ENCODE data around the gene QPRT. TPM values are rescaled to one million over a fixed set of nuclear protein-coding genes. Genes with fewer than 3 reads are reported as not detected.
"Not testable (repeated sequence)": the region's sequence is repeated elsewhere in the genome, so short reads cannot be mapped to it uniquely, and the experiment has no call there.

QPRT gene
- total and polyA plus RNA-seq, 2 experiments from 2014 or later = 65.4 to 128 TPM

- not testable (repeated sequence) for H3K4me2 ChIP-seq; H3K9me3 Mint-ChIP-seq; H3K79me2 ChIP-seq (replicated peaks; ENCODE audit: insufficient read depth); H3K36me3 ChIP-seq (ENCODE audit: insufficient read depth); H3K27ac ChIP-seq (ENCODE audit: low read depth); H3K27me3 ChIP-seq (ENCODE audit: insufficient read depth); H3K9me2 ChIP-seq (ENCODE audit: insufficient read depth); H3K4me1 ChIP-seq (ENCODE audit: insufficient read depth); H2AFZ ChIP-seq; DNase-seq (ENCODE audit: low spot score); ATAC-seq; H3K4me1 Mint-ChIP-seq; H3K4me3 ChIP-seq; H3K4me3 Mint-ChIP-seq
- peaks cover 53% of the 10 kb centered on the region for H3K27me3 Mint-ChIP-seq (ENCODE audit: insufficient read depth, low read depth, poor library complexity)
- Histone ChIP-seq H3F3A (replicated peaks; ENCODE audit: low read depth) (peaks cover 77% of the 10 kb centered on the region), H4K20me1 (replicated peaks; ENCODE audit: insufficient read depth) (peaks cover 38% of the 10 kb centered on the region)
- peak overlapping the region; percentile 0; the same call in 1 of the 2 replicates for H3K27ac Mint-ChIP-seq
- peaks cover 50% of the 10 kb centered on the region for H3K36me3 Mint-ChIP-seq (ENCODE audit: low read depth)
These were observed 61.1 kb downstream of the QPRT start for GRCh38 chr16:29739927-29740629.

DNA sequence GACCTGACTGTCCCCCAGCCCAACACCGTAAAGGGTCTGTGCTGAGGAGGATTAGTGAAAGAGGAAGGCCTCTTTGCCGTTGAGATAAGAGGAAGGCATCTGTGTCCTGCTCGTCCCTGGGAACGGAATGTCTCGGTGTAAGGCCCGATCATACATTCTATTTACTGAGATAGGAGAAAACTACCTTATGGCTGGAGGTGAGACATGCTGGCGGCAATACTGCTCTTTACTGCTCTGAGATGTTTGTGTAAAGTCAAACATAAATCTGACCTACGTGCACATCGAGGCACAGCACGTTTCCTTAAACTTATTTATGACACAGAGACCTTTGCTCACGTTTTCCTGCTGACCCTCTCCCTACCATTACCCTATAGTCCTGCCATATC, 61.6 kb downstream of the QPRT start:
- not testable (repeated sequence) for H3K36me3 ChIP-seq (ENCODE audit: insufficient read depth); H3K27ac ChIP-seq (ENCODE audit: low read depth); H3K27ac Mint-ChIP-seq; DNase-seq (ENCODE audit: low spot score); H3K4me3 Mint-ChIP-seq; H3K4me3 ChIP-seq; H3K27me3 ChIP-seq (ENCODE audit: insufficient read depth); H3K4me1 Mint-ChIP-seq; H3K79me2 ChIP-seq (replicated peaks; ENCODE audit: insufficient read depth); ATAC-seq; H3K4me1 ChIP-seq (ENCODE audit: insufficient read depth); H3K4me2 ChIP-seq; H3K9me3 Mint-ChIP-seq; H3K9me2 ChIP-seq (ENCODE audit: insufficient read depth); H2AFZ ChIP-seq
- Histone ChIP-seq H3F3A (replicated peaks; ENCODE audit: low read depth) (peaks cover 77% of the 10 kb centered on the region), H4K20me1 (replicated peaks; ENCODE audit: insufficient read depth) (peaks cover 35% of the 10 kb centered on the region)
- Mint-ChIP-seq H3K36me3 (ENCODE audit: low read depth) (peaks cover 49% of the 10 kb centered on the region), H3K27me3 (ENCODE audit: insufficient read depth, low read depth, poor library complexity) (peaks cover 59% of the 10 kb centered on the region)
- TF ChIP-seq POLR2AphosphoS5 (IDR thresholded peaks at IDR 0.05; ENCODE audit: low read depth) = peak; percentile 9; the same call in 1 of the 2 replicates

GRCh38 chr16:29742683-29743275, 63.8 kb downstream of the QPRT start:
- peaks cover 59% of the 10 kb centered on the region for H3F3A ChIP-seq (replicated peaks; ENCODE audit: low read depth)
- Mint-ChIP-seq H3K27me3 (ENCODE audit: insufficient read depth, low read depth, poor library complexity) (peaks cover 64% of the 10 kb centered on the region), H3K36me3 (ENCODE audit: low read depth) (peaks cover 44% of the 10 kb centered on the region), H3K4me1 (peaks cover 3% of the 10 kb centered on the region), H3K9me3 (peaks cover 26% of the 10 kb centered on the region), H3K4me3 (no peak overlapping the region), H3K27ac (no peak overlapping the region)
- H3K4me3 ChIP-seq = no peak overlapping the region
- DNase-seq (ENCODE audit: low spot score) (no peak), ATAC-seq (no peak)
- no peaks in the 10 kb centered on the region for H3K79me2 ChIP-seq (replicated peaks; ENCODE audit: insufficient read depth)
- H3K27me3 ChIP-seq (ENCODE audit: insufficient read depth) = no peaks in the 10 kb centered on the region
- no peaks in the 10 kb centered on the region for H3K36me3 ChIP-seq (ENCODE audit: insufficient read depth)
- H3K4me1 ChIP-seq (ENCODE audit: insufficient read depth) = peaks cover 3% of the 10 kb centered on the region; the same call in 1 of the 2 replicates
- no peak overlapping the region for H3K4me2 ChIP-seq
- peaks cover 31% of the 10 kb centered on the region for H4K20me1 ChIP-seq (replicated peaks; ENCODE audit: insufficient read depth)
- peak overlapping the region; percentile 55; the same call in 1 of the 2 replicates for H3K27ac ChIP-seq (ENCODE audit: low read depth)
- no peak overlapping the region for H2AFZ ChIP-seq
- no peaks in the 10 kb centered on the region for H3K9me2 ChIP-seq (ENCODE audit: insufficient read depth)
- TF ChIP-seq EZH2 (IDR thresholded peaks at IDR 0.05; ENCODE audit: low read depth, unreplicated experiment) (no peak), ZNF331 (CRISPR knock-in tag; IDR thresholded peaks at IDR 0.05; ENCODE audit: low read depth) (no peak), STAT1 (IDR thresholded peaks at IDR 0.05; ENCODE audit: unreplicated experiment) (no peak), POLR2AphosphoS5 (IDR thresholded peaks at IDR 0.05; ENCODE audit: low read depth) (no peak; the same call in 1 of the 2 replicates), ETS1 (IDR thresholded peaks at IDR 0.05) (no peak), NANOG (IDR thresholded peaks at IDR 0.05; ENCODE audit: borderline replicate concordance) (no peak), EZH2phosphoT487 (IDR thresholded peaks at IDR 0.05; ENCODE audit: unreplicated experiment) (no peak)
- TF ChIP-seq, protein P1, sequence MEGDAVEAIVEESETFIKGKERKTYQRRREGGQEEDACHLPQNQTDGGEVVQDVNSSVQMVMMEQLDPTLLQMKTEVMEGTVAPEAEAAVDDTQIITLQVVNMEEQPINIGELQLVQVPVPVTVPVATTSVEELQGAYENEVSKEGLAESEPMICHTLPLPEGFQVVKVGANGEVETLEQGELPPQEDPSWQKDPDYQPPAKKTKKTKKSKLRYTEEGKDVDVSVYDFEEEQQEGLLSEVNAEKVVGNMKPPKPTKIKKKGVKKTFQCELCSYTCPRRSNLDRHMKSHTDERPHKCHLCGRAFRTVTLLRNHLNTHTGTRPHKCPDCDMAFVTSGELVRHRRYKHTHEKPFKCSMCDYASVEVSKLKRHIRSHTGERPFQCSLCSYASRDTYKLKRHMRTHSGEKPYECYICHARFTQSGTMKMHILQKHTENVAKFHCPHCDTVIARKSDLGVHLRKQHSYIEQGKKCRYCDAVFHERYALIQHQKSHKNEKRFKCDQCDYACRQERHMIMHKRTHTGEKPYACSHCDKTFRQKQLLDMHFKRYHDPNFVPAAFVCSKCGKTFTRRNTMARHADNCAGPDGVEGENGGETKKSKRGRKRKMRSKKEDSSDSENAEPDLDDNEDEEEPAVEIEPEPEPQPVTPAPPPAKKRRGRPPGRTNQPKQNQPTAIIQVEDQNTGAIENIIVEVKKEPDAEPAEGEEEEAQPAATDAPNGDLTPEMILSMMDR (conservative IDR thresholded peaks at IDR 0.05; ENCODE audit: low read depth in 2 of 2) = no peak

Measured in GM23338 (cell line).